Measurements from ENCODE around the gene SRA1. TPM values are rescaled to one million over a fixed set of nuclear protein-coding genes. Genes with fewer than 3 reads are reported as not detected.

Gene SRA1
- total RNA-seq, 2 experiments from 2014 or later: 46.0 to 46.7 TPM

DNA sequence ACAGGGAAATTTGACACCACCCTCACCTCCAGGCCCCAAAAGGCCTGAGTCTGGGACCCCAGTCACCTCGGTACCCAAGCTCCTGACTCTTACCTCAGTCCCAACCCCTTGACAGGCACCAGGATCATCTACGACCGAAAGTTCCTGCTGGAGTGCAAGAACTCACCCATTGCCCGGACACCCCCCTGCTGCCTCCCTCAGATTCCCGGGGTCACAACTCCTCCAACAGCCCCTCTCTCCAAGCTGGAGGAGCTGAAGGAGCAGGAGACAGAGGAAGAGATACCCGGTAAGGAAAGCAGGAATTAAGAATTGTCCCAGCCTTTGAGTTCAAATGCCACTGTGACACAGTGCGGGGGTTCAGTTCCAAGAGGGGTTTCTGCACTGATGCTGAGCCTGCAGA is 8.5 kb downstream of the SRA1 start:
- DNase-seq: no peak
- ChIA-PET CTCF (interaction anchor here (1.3 to 3.6 kb wide), 6 partner anchors 9 to 185 kb away, joined by 3 to 24 read pairs (median 11); partner anchors contain the start of genes APBB3, SLC35A4, SRA1 and ZMAT2), POLR2A (interaction anchor here (2.8 to 3.3 kb wide), 2 partner anchors 9 to 147 kb away, joined by 10 to 15 read pairs; partner anchors contain the start of genes ANKHD1 and SRA1)
- peaks cover 35% of the 10 kb centered on the region for H3K36me3 Mint-ChIP-seq
- peaks cover 55% of the 10 kb centered on the region for H3K4me1 Mint-ChIP-seq (ENCODE audit: low read depth)
- H3K27me3 Mint-ChIP-seq: no peaks in the 10 kb centered on the region
- intact Hi-C loops (cut with micrococcal nuclease): no loop called here
- H3K4me3 Mint-ChIP-seq: peak overlapping the region; percentile 17
- peak overlapping the region; percentile 90 for H3K27ac Mint-ChIP-seq
- H3K9me3 Mint-ChIP-seq: no peaks in the 10 kb centered on the region

- Mint-ChIP-seq H3K4me1 (ENCODE audit: low read depth) (peaks cover 50% of the 10 kb centered on the region), H3K9me3 (no peaks in the 10 kb centered on the region), H3K27ac (peak overlapping the region; percentile 90), H3K36me3 (peaks cover 34% of the 10 kb centered on the region), H3K27me3 (no peaks in the 10 kb centered on the region), H3K4me3 (peak overlapping the region; percentile 76)
- DNase-seq: no peak
- intact Hi-C loops (cut with micrococcal nuclease): no loop called here
- ChIA-PET CTCF (interaction anchor here (1.0 to 3.6 kb wide), 10 partner anchors 8 to 189 kb away, joined by 3 to 24 read pairs (median 6); partner anchors contain the start of genes APBB3, SLC35A4, SRA1 and ZMAT2), POLR2A (interaction anchor here (1.4 to 3.3 kb wide), 6 partner anchors 9 to 146 kb away, joined by 4 to 15 read pairs (median 6); partner anchors contain the start of genes ANKHD1, APBB3 and SRA1)
Measured at GRCh38 chr5:140548300-140548688, 9.0 kb downstream of the SRA1 start.

DNA sequence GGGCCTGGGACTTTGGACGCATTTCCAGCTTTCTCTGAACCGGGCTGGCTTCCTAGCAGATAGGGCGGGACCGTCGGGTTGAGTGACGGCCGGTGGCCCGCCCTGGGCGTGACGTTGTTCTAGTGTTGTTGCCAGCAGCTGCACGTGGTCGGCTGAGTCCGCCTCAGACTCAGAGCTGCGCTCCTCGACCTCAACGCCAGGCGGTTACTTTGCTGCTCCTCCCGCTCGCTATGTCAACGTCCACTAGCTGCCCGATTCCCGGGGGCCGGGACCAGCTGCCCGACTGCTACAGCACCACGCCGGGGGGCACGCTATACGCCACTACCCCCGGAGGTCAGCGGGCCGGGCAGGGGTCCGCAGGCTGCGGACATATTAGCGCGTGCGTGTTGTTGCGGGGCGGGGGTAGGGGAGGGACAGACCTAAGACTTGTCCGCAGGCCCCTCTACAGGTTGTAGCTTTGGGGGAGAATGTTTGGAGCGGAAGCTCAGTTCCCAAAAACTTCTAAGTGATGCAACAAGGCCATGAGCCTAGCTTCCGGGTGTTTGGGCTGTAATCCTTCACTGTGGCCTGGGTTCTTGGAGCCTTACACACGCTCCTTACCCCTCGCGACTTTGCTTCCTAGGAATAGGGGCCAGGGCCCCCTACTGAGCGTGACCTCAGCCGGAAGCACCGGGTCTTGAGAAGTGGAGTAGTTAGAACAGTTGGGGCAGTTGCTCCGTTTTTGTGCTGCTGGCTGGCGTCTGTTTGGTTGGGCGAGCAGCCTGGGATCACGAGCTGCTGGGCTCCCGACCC is 9.6 kb downstream of the SRA1 start, which contains the start of gene EIF4EBP3:
Gene EIF4EBP3, plus strand, starts transcription at position 155 of the 792 bp plus-strand sequence. Its CDS starts 76 bp downstream, at position 231.
- peak; percentile 91 for DNase-seq
- ChIA-PET CTCF (interaction anchor here (0.9 to 3.6 kb wide), 17 partner anchors 8 to 189 kb away, joined by 3 to 24 read pairs (median 5); partner anchors contain the start of genes ANKHD1, APBB3, CD14 and IK), POLR2A (interaction anchor here (0.5 to 3.3 kb wide), 11 partner anchors 8 to 146 kb away, joined by 3 to 15 read pairs (median 6); partner anchors contain the start of genes ANKHD1, APBB3, IK and NDUFA2)
- Mint-ChIP-seq H3K27ac (peak within 1 kb of the TSS; percentile 90), H3K36me3 (peaks cover 32% of the 10 kb centered on the region), H3K9me3 (no peaks in the 10 kb centered on the region), H3K4me3 (peak within 1 kb of the TSS; percentile 76), H3K27me3 (no peaks in the 10 kb centered on the region), H3K4me1 (ENCODE audit: low read depth) (peaks cover 44% of the 10 kb centered on the region)
- intact Hi-C loops (cut with micrococcal nuclease): loop anchor here (1.0 kb wide), 3 partner anchors 9 to 17 kb away; partner anchors contain the start of genes APBB3 and SLC35A4

GRCh38 chr5:140546851-140547507 is 10.3 kb downstream of the SRA1 start:
- CTCF ChIA-PET: interaction anchor here (0.9 to 3.6 kb wide), 15 partner anchors 8 to 173 kb away, joined by 3 to 24 read pairs (median 6); partner anchors contain the start of genes ANKHD1, APBB3, CD14 and IK
- peak overlapping the region; percentile 76 for H3K4me3 Mint-ChIP-seq
- H3K9me3 Mint-ChIP-seq: no peaks in the 10 kb centered on the region
- intact Hi-C loops (cut with micrococcal nuclease): loop anchor here (1.0 kb wide), 3 partner anchors 9 to 17 kb away; partner anchors contain the start of genes APBB3 and SLC35A4
- peaks cover 34% of the 10 kb centered on the region for H3K36me3 Mint-ChIP-seq
- DNase-seq: no peak
- H3K27me3 Mint-ChIP-seq: no peaks in the 10 kb centered on the region
- H3K27ac Mint-ChIP-seq: no peak overlapping the region
- peaks cover 41% of the 10 kb centered on the region for H3K4me1 Mint-ChIP-seq (ENCODE audit: low read depth)
- POLR2A ChIA-PET: interaction anchor here (0.5 to 3.3 kb wide), 11 partner anchors 9 to 145 kb away, joined by 3 to 15 read pairs (median 6); partner anchors contain the start of genes ANKHD1, APBB3, IK and NDUFA2

DNA sequence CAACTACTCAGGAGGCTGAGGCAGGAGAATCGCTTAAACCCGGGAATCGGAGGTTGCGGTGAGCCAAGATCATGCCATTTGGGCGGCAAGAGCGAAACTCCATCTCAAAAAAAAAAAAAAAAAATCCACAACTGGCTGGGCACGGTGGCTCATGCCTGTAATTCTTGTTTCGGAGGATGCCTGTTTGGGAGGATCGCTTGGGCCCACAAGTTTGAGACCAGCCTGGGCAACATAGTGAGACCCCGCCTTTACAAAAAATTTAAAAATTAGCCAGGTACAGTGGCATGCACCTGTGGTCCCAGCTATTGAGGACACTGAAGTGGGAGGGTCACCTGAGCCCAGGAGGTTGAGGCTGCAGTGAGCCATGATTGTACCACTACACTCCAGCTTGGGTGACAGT is 11.7 kb downstream of the SRA1 start:
- DNase-seq: no peak
- POLR2A ChIA-PET: interaction anchor here (0.6 to 3.3 kb wide), 2 partner anchors 12 to 121 kb away, joined by 3 to 15 read pairs; partner anchors contain the start of gene SRA1
- Mint-ChIP-seq H3K4me3 (no peak overlapping the region), H3K9me3 (no peaks in the 10 kb centered on the region), H3K27me3 (no peaks in the 10 kb centered on the region), H3K27ac (no peak overlapping the region), H3K4me1 (ENCODE audit: low read depth) (peaks cover 27% of the 10 kb centered on the region), H3K36me3 (peaks cover 28% of the 10 kb centered on the region)
- intact Hi-C loops (cut with micrococcal nuclease): no loop called here
- CTCF ChIA-PET: interaction anchor here (1.1 to 1.2 kb wide), 2 partner anchors 10 to 89 kb away, joined by 3 read pairs; no protein-coding TSS in a partner anchor

DNA sequence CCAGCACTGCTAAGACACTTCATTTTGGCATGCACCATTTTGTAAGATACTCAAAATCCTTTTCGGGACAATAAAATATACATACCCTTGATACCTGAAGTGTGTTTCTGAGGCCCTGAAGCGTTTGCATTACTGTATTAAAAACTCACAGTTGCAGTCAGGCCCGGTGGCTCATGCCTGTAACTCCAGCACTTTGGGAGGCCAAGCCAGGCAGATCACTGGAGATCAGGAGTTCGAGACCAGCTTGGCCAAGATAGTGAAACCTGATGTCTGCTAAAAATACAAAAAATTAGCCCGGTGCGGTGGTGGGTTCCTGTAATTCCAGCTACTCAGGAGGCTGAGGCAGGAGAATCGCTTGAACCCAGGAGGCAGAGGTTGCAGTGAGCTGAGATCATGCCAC is 12.3 kb downstream of the SRA1 start:
- Mint-ChIP-seq H3K36me3 (peaks cover 25% of the 10 kb centered on the region), H3K27ac (no peak overlapping the region), H3K27me3 (no peaks in the 10 kb centered on the region), H3K4me3 (no peak overlapping the region), H3K9me3 (no peaks in the 10 kb centered on the region), H3K4me1 (ENCODE audit: low read depth) (peaks cover 25% of the 10 kb centered on the region)
- intact Hi-C loops (cut with micrococcal nuclease): no loop called here
- CTCF ChIA-PET: no interaction called here
- no peak for DNase-seq
- POLR2A ChIA-PET: interaction anchor here (0.6 kb wide), 1 partner anchor 120 kb away, joined by 3 read pairs; no protein-coding TSS in a partner anchor

DNA sequence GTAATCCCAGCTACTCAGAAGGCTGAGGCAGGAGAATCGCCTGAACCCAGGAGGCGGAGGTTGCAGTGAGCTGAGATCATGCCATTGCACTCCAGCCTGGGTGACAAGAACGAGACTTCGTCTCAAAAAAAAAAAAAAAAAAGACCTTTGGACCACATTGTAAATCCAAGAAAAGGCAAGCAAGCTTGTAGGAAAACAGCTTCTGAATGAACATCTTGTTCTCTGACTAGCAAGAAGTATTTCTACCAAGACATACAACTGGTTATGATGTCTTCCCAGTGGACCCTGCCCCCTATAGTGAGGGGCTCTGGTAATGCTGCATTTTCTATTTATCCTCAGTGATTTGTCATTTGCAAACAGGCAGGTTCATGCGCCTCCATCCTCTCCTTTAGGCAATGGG is 14.3 kb downstream of the SRA1 start:
- Mint-ChIP-seq H3K27ac (no peak overlapping the region), H3K4me1 (ENCODE audit: low read depth) (peaks cover 7% of the 10 kb centered on the region), H3K27me3 (no peaks in the 10 kb centered on the region), H3K4me3 (no peak overlapping the region), H3K9me3 (no peaks in the 10 kb centered on the region), H3K36me3 (peaks cover 31% of the 10 kb centered on the region)
- no peak for DNase-seq
- intact Hi-C loops (cut with micrococcal nuclease): no loop called here
- CTCF ChIA-PET: no interaction called here
- POLR2A ChIA-PET: no interaction called here

GRCh38 chr5:140540227-140540626 is 17.0 kb downstream of the SRA1 start:
- Mint-ChIP-seq H3K27me3 (no peaks in the 10 kb centered on the region), H3K27ac (no peak overlapping the region), H3K4me1 (ENCODE audit: low read depth) (peaks cover 2% of the 10 kb centered on the region), H3K36me3 (peaks cover 43% of the 10 kb centered on the region), H3K9me3 (no peaks in the 10 kb centered on the region), H3K4me3 (no peak overlapping the region)
- POLR2A ChIA-PET: no interaction called here
- DNase-seq: no peak
- intact Hi-C loops (cut with micrococcal nuclease): no loop called here
- CTCF ChIA-PET: no interaction called here

GRCh38 chr5:140524003-140524402 is 33.3 kb downstream of the SRA1 start:
- no peaks in the 10 kb centered on the region for H3K4me1 Mint-ChIP-seq (ENCODE audit: low read depth)
- ChIA-PET CTCF (interaction anchor here (1.1 kb wide), 1 partner anchor 11 kb away, joined by 3 read pairs; no protein-coding TSS in a partner anchor), POLR2A (no interaction called here)
- intact Hi-C loops (cut with micrococcal nuclease): no loop called here
- no peaks in the 10 kb centered on the region for H3K27me3 Mint-ChIP-seq
- no peak for DNase-seq
- H3K27ac Mint-ChIP-seq: no peak overlapping the region
- no peak overlapping the region for H3K4me3 Mint-ChIP-seq
- peaks cover 4% of the 10 kb centered on the region for H3K9me3 Mint-ChIP-seq
- H3K36me3 Mint-ChIP-seq: peaks cover 26% of the 10 kb centered on the region

DNA sequence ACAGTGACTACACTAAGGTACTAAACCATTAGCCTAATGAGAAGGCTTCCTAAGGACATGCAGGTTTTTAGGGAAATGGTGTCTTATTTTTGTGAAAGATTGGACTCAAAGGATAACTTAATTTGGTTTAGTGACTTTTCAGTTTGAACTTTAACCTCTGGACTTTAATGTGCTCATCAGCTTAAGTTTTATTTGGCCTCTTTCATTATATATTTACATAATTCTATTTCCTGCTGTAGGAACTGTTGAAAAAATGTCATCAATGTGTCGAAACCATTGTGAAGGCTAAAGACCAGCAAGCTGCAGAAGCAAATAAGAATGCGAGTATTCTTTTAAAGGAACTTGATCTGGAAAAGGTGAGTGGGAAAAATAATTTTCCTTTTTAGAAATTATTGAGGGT is 44.1 kb downstream of the SRA1 start:
- H3K36me3 Mint-ChIP-seq: peaks cover 46% of the 10 kb centered on the region
- no peaks in the 10 kb centered on the region for H3K4me1 Mint-ChIP-seq (ENCODE audit: low read depth)
- no peak overlapping the region for H3K4me3 Mint-ChIP-seq
- no peaks in the 10 kb centered on the region for H3K27me3 Mint-ChIP-seq
- no peaks in the 10 kb centered on the region for H3K9me3 Mint-ChIP-seq
- CTCF ChIA-PET: no interaction called here
- intact Hi-C loops (cut with micrococcal nuclease): no loop called here
- no peak for DNase-seq
- POLR2A ChIA-PET: no interaction called here
- no peak overlapping the region for H3K27ac Mint-ChIP-seq

DNA sequence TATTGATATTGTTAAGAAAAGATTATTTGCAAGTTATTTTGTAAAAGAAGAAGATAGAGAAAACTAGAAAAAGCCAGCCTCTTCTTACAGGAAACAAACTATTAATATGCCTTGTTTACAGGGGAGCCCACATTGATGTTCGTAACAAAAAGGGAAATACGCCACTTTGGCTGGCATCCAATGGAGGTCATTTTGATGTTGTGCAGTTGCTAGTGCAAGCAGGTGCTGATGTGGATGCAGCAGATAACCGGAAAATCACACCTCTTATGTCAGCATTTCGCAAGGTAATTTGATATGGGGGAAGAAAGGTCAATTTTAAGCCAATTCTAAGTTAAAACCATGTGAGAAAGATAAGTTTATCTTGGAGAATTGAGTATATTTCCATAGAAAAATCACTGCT is 47.4 kb downstream of the SRA1 start:
- Mint-ChIP-seq H3K4me3 (no peak overlapping the region), H3K27me3 (no peaks in the 10 kb centered on the region), H3K9me3 (no peaks in the 10 kb centered on the region), H3K4me1 (ENCODE audit: low read depth) (no peaks in the 10 kb centered on the region), H3K27ac (no peak overlapping the region), H3K36me3 (peaks cover 44% of the 10 kb centered on the region)
- no peak for DNase-seq
- ChIA-PET POLR2A (no interaction called here), CTCF (no interaction called here)
- intact Hi-C loops (cut with micrococcal nuclease): no loop called here
